ENCODE measurements around the gene THPO. TPM values are rescaled to one million over a fixed set of nuclear protein-coding genes. Genes with fewer than 3 reads are reported as not detected.

THPO gene
- total and polyA plus RNA-seq, 9 of the 15 experiments (the other 6 are each of a cell fraction or from before 2014, with no cell fraction given): 0.11 to 1.1 (median 0.35) TPM; not detected in 1

- TF ChIP-seq MGA (IDR thresholded peaks at IDR 0.05) (peak; percentile 90), PURB (CRISPR knock-in tag; IDR thresholded peaks at IDR 0.05; ENCODE audit: low read depth) (no peak), ILF3 (IDR thresholded peaks at IDR 0.05; ENCODE audit: borderline replicate concordance) (no peak; the same call in 1 of the 2 replicates), ZNF354B (CRISPR knock-in tag; IDR thresholded peaks at IDR 0.05) (no peak), RB1 (IDR thresholded peaks at IDR 0.05; ENCODE audit: low read depth) (peak; percentile 44), ZNF347 (CRISPR knock-in tag; IDR thresholded peaks at IDR 0.05; ENCODE audit: low read depth) (no peak), SMARCA4 (IDR thresholded peaks at IDR 0.05) (peak; percentile 54; the same call in 1 of the 2 replicates), JUN (IDR thresholded peaks at IDR 0.05; ENCODE audit: borderline replicate concordance, low read depth, low read length) (peak; percentile 37; the same call in 1 of the 2 replicates), JUN (CRISPR knock-in tag; IDR thresholded peaks at IDR 0.05; ENCODE audit: borderline replicate concordance) (0 out of 2 replicates have a peak, but pooled peaks have one; percentile 25), KDM1A (IDR thresholded peaks at IDR 0.05) (no peak), EGR1 (conservative IDR thresholded peaks at IDR 0.05) (no peak), ZNF77 (CRISPR knock-in tag; IDR thresholded peaks at IDR 0.05) (no peak), THAP7 (CRISPR knock-in tag; IDR thresholded peaks at IDR 0.05) (peak; percentile 42; the same call in 1 of the 2 replicates), BRCA1 (IDR thresholded peaks at IDR 0.05) (no peak), BRCA1 (CRISPR knock-in tag; IDR thresholded peaks at IDR 0.05) (no peak), ZNF75A (CRISPR knock-in tag; IDR thresholded peaks at IDR 0.05) (no peak)
These were observed 15.1 kb downstream of the THPO start (continued) for GRCh38 chr3:184362668-184363546.

Measured in K562 (cell line).